Measurements from ENCODE around the gene RPS19BP1.

DNA sequence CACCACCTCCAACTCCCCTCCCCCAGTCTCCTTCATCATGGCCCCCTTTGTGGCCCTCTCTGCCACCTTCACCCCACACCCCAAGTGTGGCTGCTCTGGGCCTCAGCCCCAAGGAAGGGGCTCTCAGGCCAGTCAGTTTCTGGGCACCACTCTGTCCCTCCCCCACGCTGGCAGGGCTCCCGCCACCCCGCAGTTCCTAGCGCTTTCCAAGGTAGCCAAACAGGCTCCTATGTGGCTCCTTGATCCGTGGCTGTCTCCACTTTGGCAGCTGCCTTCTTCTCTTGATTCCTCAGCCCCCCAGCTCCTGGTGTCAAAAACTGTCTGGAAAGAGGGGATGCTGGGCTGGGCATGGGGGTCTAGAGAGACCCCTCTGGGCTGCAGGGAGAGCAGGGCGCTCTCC, 27.6 kb upstream of the RPS19BP1 start:
- TF ChIP-seq SUZ12 (IDR thresholded peaks at IDR 0.05; ENCODE audit: extremely low read depth, insufficient read depth, insufficient read length) (no peak), YY1 (IDR thresholded peaks at IDR 0.05; ENCODE audit: insufficient read depth, insufficient read length) (no peak)
